OCI-LY7 (cell line): Measurements from ENCODE around the gene SPR. TPM values are rescaled to one million over a fixed set of nuclear protein-coding genes. Genes with fewer than 3 reads are reported as not detected.

Experiments
- BruUV-seq: library from RNA; stranded (reverse); fragments of 400-500 nt; replicated peaks from 2 replicates; lab custom pipeline; 2021; lab: Mats Ljungman, UMichigan
- CTCF ChIA-PET: fragments of 300-600 bp; sonication (Branson Sonifier 250); formaldehyde crosslinking; loops from one replicate; lab custom pipeline; 2022; ENCODE audit warnings: antibody characterized with exemption; ENCODE audit not compliant: unreplicated experiment; lab: Charles Lee
- POLR2A ChIA-PET: fragments of 300-600 bp; sonication (Branson Sonifier 250); formaldehyde crosslinking; loops from one replicate; lab custom pipeline; 2022; ENCODE audit warnings: antibody characterized with exemption; lab: Charles Lee
- DNase-seq: peaks from one replicate; pipeline ENCODE4 v3.0.0-alpha.2; 2015; ENCODE audit warnings: low spot score
- H2AFZ ChIP-seq: fragments of 200-600 bp; sonication (generic), shearing (Covaris generic); 2 replicates; pipeline ENCODE4 v1.6.1; 2014; ENCODE audit warnings: mild to moderate bottlenecking, antibody characterized with exemption, low read length, moderate library complexity
- H3K27ac ChIP-seq: fragments of 200-600 bp; sonication (generic); 2 replicates; pipeline ENCODE4 v1.5.1; 2014; ENCODE audit warnings: mixed run types, low read depth, mild to moderate bottlenecking, moderate library complexity, low read length, inconsistent platforms; ENCODE audit not compliant: poor library complexity, severe bottlenecking
- H3K36me3 ChIP-seq: fragments of 200-600 bp; sonication (generic); 2 replicates; pipeline ENCODE4 v1.6.1; 2014; ENCODE audit warnings: mild to moderate bottlenecking, antibody characterized with exemption, low read length, moderate library complexity, mixed read lengths; ENCODE audit not compliant: insufficient read depth
- H3K4me1 ChIP-seq: fragments of 200-600 bp; sonication (generic); 2 replicates; pipeline ENCODE4 v1.5.1; 2014; ENCODE audit warnings: mild to moderate bottlenecking, low read length; ENCODE audit not compliant: insufficient read depth, poor library complexity, severe bottlenecking
- H3K4me2 ChIP-seq: fragments of 200-600 bp; sonication (generic); 2 replicates; pipeline ENCODE4 v1.6.1; 2014; ENCODE audit warnings: mild to moderate bottlenecking, low read length
- H3K4me3 ChIP-seq: fragments of 200-600 bp; sonication (generic); 2 replicates; pipeline ENCODE4 v1.5.1; 2014; ENCODE audit warnings: mild to moderate bottlenecking, low read depth, low read length; ENCODE audit not compliant: poor library complexity, severe bottlenecking
- H3K79me2 ChIP-seq: fragments of 200-600 bp; sonication (generic); 2 replicates; pipeline ENCODE4 v1.6.1; 2016; ENCODE audit warnings: low read depth, mild to moderate bottlenecking, low read length, moderate library complexity, mixed read lengths; ENCODE audit not compliant: insufficient read depth
- H3K9me2 ChIP-seq: fragments of 200-600 bp; sonication (generic); 2 replicates; pipeline ENCODE4 v1.6.1; 2016; ENCODE audit warnings: mild to moderate bottlenecking, low read length, mixed read lengths; ENCODE audit not compliant: insufficient read depth
- H3K9me3 ChIP-seq: fragments of 200-600 bp; sonication (generic); 2 replicates; pipeline ENCODE4 v1.6.1; 2014; ENCODE audit warnings: mild to moderate bottlenecking, mixed run types, low read length, mixed read lengths
- H4K20me1 ChIP-seq: fragments of 200-600 bp; sonication (generic); 2 replicates; pipeline ENCODE4 v1.6.1; 2014; ENCODE audit warnings: mild to moderate bottlenecking, antibody characterized with exemption, low read length, moderate library complexity, mixed read lengths; ENCODE audit not compliant: insufficient read depth
- EZH2phosphoT487 ChIP-seq: fragments of 200-600 bp; sonication (generic); IDR thresholded peaks from 2 replicates; pipeline ENCODE4 v1.6.1; 2018; ENCODE audit warnings: low read depth, borderline replicate concordance, mild to moderate bottlenecking, mixed run types, antibody characterized with exemption, low read length, moderate library complexity, mixed read lengths
- intact Hi-C: fragments of 100-400 bp; cut with micrococcal nuclease; formaldehyde crosslinking; loops from one replicate; pipeline ENCODE4 v1.10.0; 2022; ENCODE audit not compliant: unreplicated experiment
- total RNA-seq, 2 experiments: library from RNA; depleted of rRNA in 1 of 2; stranded (reverse); fragments of >200 nt in 1 of 2; shearing (Covaris generic) in 1 of 2; gene quantifications; 2 replicates each; pipeline ENCODE4 v1.2.3, GENCODE V29; 2014 to 2022
- TF ChIP-seq, protein P1 (sequence below): fragments of 200-600 bp; sonication (generic); conservative IDR thresholded peaks from 2 replicates; pipeline ENCODE4 v1.5.1; 2014; ENCODE audit warnings: mild to moderate bottlenecking, antibody characterized with exemption, low read length, moderate library complexity, mixed read lengths

Gene SPR
- total RNA-seq, 2 experiments from 2014 or later = not detected

DNA sequence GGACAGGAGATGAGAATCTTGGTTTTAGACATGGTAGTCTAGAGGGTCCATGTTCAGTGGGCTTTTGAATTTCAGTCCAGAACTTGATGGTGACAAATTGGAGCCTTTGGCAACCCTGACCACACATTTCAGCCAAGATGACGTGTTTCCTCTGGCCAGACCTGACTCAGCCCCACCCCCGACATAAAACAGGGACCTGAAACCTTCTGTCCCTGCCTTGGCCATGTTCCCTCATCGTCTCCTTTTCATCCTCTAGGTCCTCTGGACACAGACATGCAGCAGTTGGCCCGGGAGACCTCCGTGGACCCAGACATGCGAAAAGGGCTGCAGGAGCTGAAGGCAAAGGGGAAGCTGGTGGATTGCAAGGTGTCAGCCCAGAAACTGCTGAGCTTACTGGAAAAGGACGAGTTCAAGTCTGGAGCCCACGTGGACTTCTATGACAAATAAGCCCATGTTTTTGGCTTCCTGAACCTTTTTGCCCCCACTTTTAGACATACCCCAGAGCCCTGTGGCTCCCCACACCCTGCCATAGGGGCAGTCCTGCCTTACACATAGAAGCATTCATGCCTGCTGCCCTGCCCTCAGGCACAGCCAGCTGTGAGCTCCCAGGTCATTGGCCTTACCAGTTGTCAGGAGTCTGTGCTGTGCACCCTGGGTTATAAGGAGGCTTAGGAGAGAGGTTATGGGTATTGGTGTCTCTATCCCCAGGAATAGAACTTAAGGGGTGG is 4.0 kb downstream of the SPR start:
- Histone ChIP-seq H4K20me1 (no peaks in the 10 kb centered on the region), H3K36me3 (no peaks in the 10 kb centered on the region), H3K27ac (no peak overlapping the region), H3K4me1 (no peaks in the 10 kb centered on the region), H2AFZ (no peak overlapping the region), H3K79me2 (no peaks in the 10 kb centered on the region), H3K4me2 (no peak overlapping the region), H3K4me3 (no peak overlapping the region), H3K9me2 (no peaks in the 10 kb centered on the region), H3K9me3 (no peaks in the 10 kb centered on the region)
- POLR2A ChIA-PET = interaction anchor here (0.6 kb wide), 1 partner anchor 83 kb away, joined by 5 read pairs; no protein-coding TSS in a partner anchor
- intact Hi-C loops = loop anchor here (5.0 kb wide), 1 partner anchor 271 kb away; no protein-coding TSS in a partner anchor
- TF ChIP-seq EZH2phosphoT487 = no peak
- TF ChIP-seq, protein P1, sequence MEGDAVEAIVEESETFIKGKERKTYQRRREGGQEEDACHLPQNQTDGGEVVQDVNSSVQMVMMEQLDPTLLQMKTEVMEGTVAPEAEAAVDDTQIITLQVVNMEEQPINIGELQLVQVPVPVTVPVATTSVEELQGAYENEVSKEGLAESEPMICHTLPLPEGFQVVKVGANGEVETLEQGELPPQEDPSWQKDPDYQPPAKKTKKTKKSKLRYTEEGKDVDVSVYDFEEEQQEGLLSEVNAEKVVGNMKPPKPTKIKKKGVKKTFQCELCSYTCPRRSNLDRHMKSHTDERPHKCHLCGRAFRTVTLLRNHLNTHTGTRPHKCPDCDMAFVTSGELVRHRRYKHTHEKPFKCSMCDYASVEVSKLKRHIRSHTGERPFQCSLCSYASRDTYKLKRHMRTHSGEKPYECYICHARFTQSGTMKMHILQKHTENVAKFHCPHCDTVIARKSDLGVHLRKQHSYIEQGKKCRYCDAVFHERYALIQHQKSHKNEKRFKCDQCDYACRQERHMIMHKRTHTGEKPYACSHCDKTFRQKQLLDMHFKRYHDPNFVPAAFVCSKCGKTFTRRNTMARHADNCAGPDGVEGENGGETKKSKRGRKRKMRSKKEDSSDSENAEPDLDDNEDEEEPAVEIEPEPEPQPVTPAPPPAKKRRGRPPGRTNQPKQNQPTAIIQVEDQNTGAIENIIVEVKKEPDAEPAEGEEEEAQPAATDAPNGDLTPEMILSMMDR = no peak
- CTCF ChIA-PET = no interaction called here
- no TSS peak for BruUV-seq
- DNase-seq = no peak

DNA sequence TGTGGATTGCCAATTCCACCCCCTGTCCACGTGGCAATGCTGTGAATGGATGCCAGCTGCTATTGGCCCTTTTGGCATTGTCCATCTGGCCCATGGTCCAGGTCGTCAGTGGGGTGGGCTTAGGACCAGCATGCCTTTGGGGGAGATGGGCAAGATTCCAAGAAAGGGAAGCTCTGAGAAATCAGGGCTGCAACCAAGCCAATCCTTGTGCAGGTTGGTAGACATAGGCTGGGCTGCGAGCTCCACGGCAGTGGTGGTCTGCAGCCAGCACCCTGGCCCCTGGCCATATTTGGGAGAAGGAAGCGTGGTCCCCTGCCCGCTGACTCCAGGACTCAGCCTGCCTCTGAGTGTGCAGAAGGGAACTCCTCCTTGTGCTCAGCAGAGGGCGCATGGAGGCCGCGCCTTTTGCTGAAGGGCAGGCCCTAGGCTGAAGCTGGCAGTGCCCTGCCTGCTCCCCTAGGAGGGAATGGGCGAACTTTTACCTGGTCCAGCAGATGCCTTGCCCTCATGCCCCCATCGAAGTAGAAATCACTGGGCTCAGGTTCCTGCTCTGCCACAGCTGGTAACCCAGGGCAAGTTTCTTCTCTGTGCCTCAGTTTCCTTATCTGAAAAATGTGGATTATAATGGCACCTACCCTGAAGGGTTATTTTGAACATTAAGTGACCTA is 5.4 kb downstream of the SPR start:
- BruUV-seq = no TSS peak
- Histone ChIP-seq H3K36me3 (no peaks in the 10 kb centered on the region), H3K9me3 (no peaks in the 10 kb centered on the region), H3K9me2 (no peaks in the 10 kb centered on the region), H2AFZ (no peak overlapping the region), H4K20me1 (no peaks in the 10 kb centered on the region), H3K4me1 (no peaks in the 10 kb centered on the region), H3K27ac (no peak overlapping the region), H3K4me2 (no peak overlapping the region), H3K79me2 (no peaks in the 10 kb centered on the region), H3K4me3 (no peak overlapping the region)
- CTCF ChIA-PET = interaction anchor here (0.6 kb wide), 2 partner anchors 282 to 286 kb away, joined by 3 read pairs; no protein-coding TSS in a partner anchor
- POLR2A ChIA-PET = interaction anchor here (0.6 to 1.6 kb wide), 2 partner anchors 261 to 756 kb away, joined by 3 to 4 read pairs; no protein-coding TSS in a partner anchor
- DNase-seq = peak; percentile 70
- TF ChIP-seq EZH2phosphoT487 = no peak
- TF ChIP-seq, protein P1 = peak; percentile 79
- intact Hi-C loops = loop anchor here (1.0 to 5.0 kb wide), 3 partner anchors 81 to 285 kb away; no protein-coding TSS in a partner anchor
